HEK293T (cell line): Measurements from ENCODE around the gene MRPL57.
"Not testable (repeated sequence)": the region's sequence is repeated elsewhere in the genome, so short reads cannot be mapped to it uniquely, and the experiment has no call there.

ENCODE experiments used
- BHLHE40 ChIP-seq: fragments of 450-650 bp; IDR thresholded peaks from 2 replicates; pipeline ENCODE4 v1.6.1; 2016; ENCODE audit warnings: mild to moderate bottlenecking, moderate library complexity, borderline replicate concordance
- FOXK2 ChIP-seq: fragments of 450-650 bp; IDR thresholded peaks from 2 replicates; pipeline ENCODE4 v1.6.1; 2016; ENCODE audit warnings: mild to moderate bottlenecking
- HDGF ChIP-seq: fragments of 450-650 bp; IDR thresholded peaks from 2 replicates; pipeline ENCODE4 v1.6.1; 2017; ENCODE audit warnings: antibody characterized with exemption, borderline replicate concordance
- L3MBTL2 ChIP-seq: fragments of 450-650 bp; conservative IDR thresholded peaks from 2 replicates; pipeline ENCODE4 v1.6.1; 2016; ENCODE audit warnings: mild to moderate bottlenecking

- TF ChIP-seq HDGF, FOXK2, BHLHE40, L3MBTL2: not testable (repeated sequence)
These were observed 18.3 kb downstream of the MRPL57 start for GRCh38 chr13:21194756-21195155.
